Peyer's patch (tissue), 4 donors: Measurements from ENCODE around the gene SFXN1. TPM values are rescaled to one million over a fixed set of nuclear protein-coding genes. Genes with fewer than 3 reads are reported as not detected.

Experiments used
- DNase-seq, 3 donors: peaks; one replicate each; pipeline ENCODE4 v3.0.0-alpha.2; 2017 to 2019
- H3K27ac ChIP-seq, 4 donors: fragments of 200-600 bp; sonication (generic); one replicate each; pipeline ENCODE4 v1.5.1; 2016 to 2019
- H3K27me3 ChIP-seq, 2 donors: fragments of 200-600 bp; sonication (generic); one replicate each; pipeline ENCODE4 v1.5.1; 2019
- H3K36me3 ChIP-seq, 3 donors: fragments of 200-600 bp; sonication (generic); one replicate each; pipeline ENCODE4 v1.5.1; 2016 to 2019
- H3K4me1 ChIP-seq, 4 donors: fragments of 200-600 bp; sonication (generic); one replicate each; pipeline ENCODE4 v1.5.1; 2016 to 2019
- H3K4me3 ChIP-seq, 4 donors: fragments of 200-600 bp; sonication (generic); 1 replicate in 3 of 4; 2 replicates in 1 of 4; pipeline ENCODE4 v1.5.1; 2016 to 2019; ENCODE audit warnings: mild to moderate bottlenecking in 1 of 4
- H3K9me3 ChIP-seq, 4 donors: fragments of 200-600 bp; sonication (generic); one replicate each; pipeline ENCODE4 v1.5.1; 2016 to 2019; ENCODE audit warnings: mild to moderate bottlenecking in 1 of 4
- POLR2A ChIP-seq, 2 donors: fragments of 450-650 bp; IDR thresholded peaks; one replicate each; pipeline ENCODE4 v1.5.1; 2017; ENCODE audit warnings: antibody characterized with exemption in 2 of 2, mild to moderate bottlenecking in 2 of 2, moderate library complexity in 2 of 2
- total RNA-seq, 4 donors: library from RNA; depleted of rRNA; stranded (reverse); fragments of >200 nt; gene quantifications; one replicate each; pipeline ENCODE4 v1.1.0, GENCODE V29; 2016
- TF ChIP-seq, protein P1 (sequence below), 6 experiments: fragments of 450-650 bp in 4 of 6; fragments of 200-600 bp in 2 of 6; sonication (generic) in 1 of 6; IDR thresholded peaks; one replicate each; pipeline ENCODE4 v1.5.1; 2017 to 2019; ENCODE audit warnings: antibody characterized with exemption in 6 of 6, mild to moderate bottlenecking in 3 of 6, moderate library complexity in 1 of 6

Gene SFXN1
- total RNA-seq, 4 donors from 2014 or later, result 38.0 to 85.8 (median 63.5) TPM

DNA sequence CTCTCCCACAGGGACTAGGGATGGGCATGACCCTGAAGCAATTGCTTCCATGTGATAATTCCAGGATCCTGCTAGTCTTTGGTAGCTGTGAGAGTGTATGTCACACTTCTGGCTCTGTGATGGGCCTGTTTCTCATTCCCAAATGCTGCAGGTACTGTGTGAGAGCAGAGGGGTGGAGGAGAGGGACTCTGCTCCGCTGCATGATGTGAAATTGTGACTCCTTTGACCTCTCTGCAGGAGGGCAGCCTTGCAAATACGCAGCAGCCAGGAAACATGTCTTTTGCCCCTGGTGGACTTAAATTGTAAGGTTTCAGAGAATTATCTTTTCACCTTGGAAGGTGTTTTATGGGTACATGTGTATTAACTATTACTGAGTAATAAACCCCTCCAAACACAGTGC lies 61.6 kb downstream of the SFXN1 start:
- H3K27ac ChIP-seq, result no peak overlapping the region
- no peak for DNase-seq
- no peaks in the 10 kb centered on the region for H3K27me3 ChIP-seq
- TF ChIP-seq POLR2A (IDR thresholded peaks at IDR 0.05), result no peak
- TF ChIP-seq, protein P1, sequence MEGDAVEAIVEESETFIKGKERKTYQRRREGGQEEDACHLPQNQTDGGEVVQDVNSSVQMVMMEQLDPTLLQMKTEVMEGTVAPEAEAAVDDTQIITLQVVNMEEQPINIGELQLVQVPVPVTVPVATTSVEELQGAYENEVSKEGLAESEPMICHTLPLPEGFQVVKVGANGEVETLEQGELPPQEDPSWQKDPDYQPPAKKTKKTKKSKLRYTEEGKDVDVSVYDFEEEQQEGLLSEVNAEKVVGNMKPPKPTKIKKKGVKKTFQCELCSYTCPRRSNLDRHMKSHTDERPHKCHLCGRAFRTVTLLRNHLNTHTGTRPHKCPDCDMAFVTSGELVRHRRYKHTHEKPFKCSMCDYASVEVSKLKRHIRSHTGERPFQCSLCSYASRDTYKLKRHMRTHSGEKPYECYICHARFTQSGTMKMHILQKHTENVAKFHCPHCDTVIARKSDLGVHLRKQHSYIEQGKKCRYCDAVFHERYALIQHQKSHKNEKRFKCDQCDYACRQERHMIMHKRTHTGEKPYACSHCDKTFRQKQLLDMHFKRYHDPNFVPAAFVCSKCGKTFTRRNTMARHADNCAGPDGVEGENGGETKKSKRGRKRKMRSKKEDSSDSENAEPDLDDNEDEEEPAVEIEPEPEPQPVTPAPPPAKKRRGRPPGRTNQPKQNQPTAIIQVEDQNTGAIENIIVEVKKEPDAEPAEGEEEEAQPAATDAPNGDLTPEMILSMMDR (IDR thresholded peaks at IDR 0.05), result no peak
- H3K4me1 ChIP-seq, result no peaks in the 10 kb centered on the region
- H3K9me3 ChIP-seq, result no peaks in the 10 kb centered on the region
- no peaks in the 10 kb centered on the region for H3K36me3 ChIP-seq
- no peak overlapping the region for H3K4me3 ChIP-seq

DNA sequence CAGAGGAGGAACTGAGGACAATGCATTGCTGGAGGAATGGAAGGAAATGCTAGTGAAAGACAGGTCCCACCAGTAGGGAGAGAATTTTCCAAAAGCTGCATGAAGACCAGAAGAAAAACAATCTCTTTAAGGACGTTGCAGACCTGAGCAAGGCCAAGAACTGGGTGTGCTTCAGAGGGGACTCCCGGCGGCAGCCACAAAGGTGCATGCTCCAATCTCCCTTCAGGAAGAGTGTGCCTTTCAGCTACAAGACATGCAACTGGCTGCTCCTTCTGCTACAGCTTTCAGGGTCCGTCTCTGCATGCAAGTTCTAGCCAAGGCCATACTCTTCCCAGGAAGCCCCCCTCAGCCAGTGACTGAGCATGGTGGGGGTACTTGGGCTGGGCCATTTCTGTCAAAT lies 62.9 kb downstream of the SFXN1 start:
- no peak for TF ChIP-seq POLR2A (IDR thresholded peaks at IDR 0.05)
- TF ChIP-seq, protein P1 (IDR thresholded peaks at IDR 0.05), result no peak
- Histone ChIP-seq H3K27ac (no peak overlapping the region), H3K4me1 (no peaks in the 10 kb centered on the region), H3K27me3 (no peaks in the 10 kb centered on the region), H3K36me3 (no peaks in the 10 kb centered on the region), H3K9me3 (no peaks in the 10 kb centered on the region), H3K4me3 (no peak overlapping the region)
- DNase-seq, result no peak

DNA sequence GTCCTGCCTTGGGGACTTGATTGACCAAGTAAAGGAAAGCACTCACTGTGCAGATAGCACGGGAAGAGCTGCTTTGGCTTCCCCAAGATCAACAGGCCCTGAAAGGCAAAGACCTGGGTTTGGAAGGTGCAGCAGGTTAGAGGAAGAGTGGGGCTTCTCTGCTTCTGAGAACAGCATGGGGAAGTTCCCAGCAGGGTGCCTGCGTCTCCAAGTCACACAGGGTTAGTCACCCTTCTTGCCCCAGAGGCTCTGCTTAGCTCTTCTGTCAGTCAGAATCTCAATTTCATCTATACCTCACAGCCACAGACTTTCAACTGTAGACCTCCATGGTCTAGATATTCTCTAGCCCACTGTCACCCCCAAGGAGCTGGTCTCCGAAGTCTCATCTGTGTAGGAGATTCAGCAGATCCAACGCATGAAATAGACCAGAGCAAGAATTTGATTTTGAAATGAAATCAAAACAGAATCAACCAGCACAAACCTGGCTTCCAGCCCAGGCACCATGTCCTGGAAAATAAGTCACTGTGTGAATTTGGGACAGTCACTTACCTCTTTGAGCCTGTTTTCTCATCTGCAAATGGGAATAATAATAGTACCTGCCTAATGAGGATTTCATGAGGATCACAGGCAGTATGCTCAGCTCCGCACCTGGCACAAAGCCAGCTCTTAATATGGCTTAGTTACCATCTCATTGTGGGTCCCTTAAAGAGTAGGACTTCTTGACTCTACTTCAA lies 64.0 kb downstream of the SFXN1 start:
- no peak overlapping the region for H3K4me3 ChIP-seq
- no peak for TF ChIP-seq POLR2A (IDR thresholded peaks at IDR 0.05)
- TF ChIP-seq, protein P1 (IDR thresholded peaks at IDR 0.05), result no peak
- no peaks in the 10 kb centered on the region for H3K4me1 ChIP-seq
- H3K27ac ChIP-seq, result no peak overlapping the region
- no peak for DNase-seq
- no peaks in the 10 kb centered on the region for H3K27me3 ChIP-seq
- no peaks in the 10 kb centered on the region for H3K36me3 ChIP-seq
- no peaks in the 10 kb centered on the region for H3K9me3 ChIP-seq

DNA sequence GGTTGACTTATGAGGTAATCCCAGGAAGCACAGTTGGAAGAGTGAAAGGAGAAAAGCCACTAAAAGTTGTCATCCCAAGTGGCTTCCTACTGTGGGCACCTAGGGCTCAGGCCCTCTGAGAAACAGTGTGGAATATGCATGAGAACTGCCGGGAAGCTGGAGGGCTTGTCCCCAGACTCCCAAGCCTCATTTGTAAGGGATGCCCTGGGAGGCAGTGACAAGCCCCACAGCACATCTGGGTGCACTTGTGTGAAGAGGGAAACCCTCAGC lies 64.5 kb downstream of the SFXN1 start:
- TF ChIP-seq, protein P1 (IDR thresholded peaks at IDR 0.05), result no peak
- TF ChIP-seq POLR2A (IDR thresholded peaks at IDR 0.05), result no peak

DNA sequence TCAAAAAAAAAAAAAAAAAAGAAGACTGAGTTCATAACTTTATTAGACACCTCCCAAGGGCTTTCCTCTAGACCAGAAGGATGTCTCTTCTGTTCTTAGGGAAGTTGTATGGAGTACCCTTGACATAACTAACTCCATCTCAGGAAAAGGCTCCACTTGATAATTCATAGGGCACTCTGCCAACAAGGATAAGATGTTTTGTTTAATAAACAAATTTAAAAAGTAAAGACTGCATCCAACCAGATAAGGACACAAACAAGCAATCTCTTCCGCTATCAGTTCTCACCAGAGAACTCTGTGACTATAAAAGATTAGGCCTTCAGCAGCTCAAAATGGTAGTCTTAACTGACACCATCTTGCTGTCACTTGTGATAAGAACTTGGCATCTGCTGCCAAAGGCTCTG lies 65.8 kb downstream of the SFXN1 start:
- DNase-seq, result no peak
- TF ChIP-seq POLR2A (IDR thresholded peaks at IDR 0.05), result no peak
- Histone ChIP-seq H3K36me3 (no peaks in the 10 kb centered on the region), H3K9me3 (no peaks in the 10 kb centered on the region), H3K4me1 (no peaks in the 10 kb centered on the region), H3K27me3 (no peaks in the 10 kb centered on the region), H3K4me3 (no peak overlapping the region), H3K27ac (no peak overlapping the region)

More for the DNA sequence above, 64.5 kb downstream of the SFXN1 start:
- H3K27ac ChIP-seq, result no peak overlapping the region
- H3K4me3 ChIP-seq, result no peak overlapping the region
- H3K36me3 ChIP-seq, result no peaks in the 10 kb centered on the region
- no peak for DNase-seq
- H3K4me1 ChIP-seq, result no peaks in the 10 kb centered on the region
- H3K9me3 ChIP-seq, result no peaks in the 10 kb centered on the region
- H3K27me3 ChIP-seq, result no peaks in the 10 kb centered on the region

DNA sequence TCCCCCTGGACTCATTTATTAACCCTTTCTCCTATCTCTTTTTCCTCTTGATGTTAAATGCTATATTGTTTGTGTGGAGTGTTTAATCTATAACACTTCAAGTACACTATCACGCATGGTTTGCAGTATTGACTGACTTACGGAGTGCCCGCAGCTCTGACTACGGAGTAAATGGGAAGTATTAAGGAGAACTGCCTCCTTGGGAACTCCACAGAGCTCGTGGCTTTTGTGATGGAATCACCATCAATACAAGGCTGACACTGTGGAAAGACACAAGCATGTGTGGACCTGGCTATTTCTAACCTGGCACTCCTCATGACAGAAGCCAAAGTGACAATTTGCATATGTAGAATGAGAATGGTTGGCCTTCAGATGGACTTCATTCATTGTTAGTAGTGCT lies 66.2 kb downstream of the SFXN1 start:
- no peak for DNase-seq
- Histone ChIP-seq H3K4me3 (no peak overlapping the region), H3K27me3 (no peaks in the 10 kb centered on the region), H3K36me3 (no peaks in the 10 kb centered on the region), H3K4me1 (no peaks in the 10 kb centered on the region), H3K27ac (no peak overlapping the region), H3K9me3 (no peaks in the 10 kb centered on the region)
- TF ChIP-seq POLR2A (IDR thresholded peaks at IDR 0.05), result no peak
- TF ChIP-seq, protein P1 (IDR thresholded peaks at IDR 0.05), result no peak
